IMR-90 (cell line): Measurements from ENCODE around the gene VIPR2.

Experiments
- BHLHE40 ChIP-seq: fragments of 150-350 bp; IDR thresholded peaks from 2 replicates; pipeline ENCODE4 v1.6.1; 2016; ENCODE audit warnings: mild to moderate bottlenecking, low read depth, low read length
- CEBPB ChIP-seq: IDR thresholded peaks from 2 replicates; pipeline ENCODE4 v1.6.1; 2012; ENCODE audit warnings: low read depth, low read length, improper control_type of control experiment
- FOS ChIP-seq: fragments of 150-350 bp; IDR thresholded peaks from 2 replicates; pipeline ENCODE4 v1.6.1; 2016; ENCODE audit warnings: low read depth, low read length
- MAZ ChIP-seq: IDR thresholded peaks from 2 replicates; pipeline ENCODE4 v1.6.1; 2012; ENCODE audit warnings: low read depth, mild to moderate bottlenecking, low read length, improper control_type of control experiment, moderate library complexity, borderline replicate concordance
- MXI1 ChIP-seq: IDR thresholded peaks from 2 replicates; pipeline ENCODE4 v1.6.1; 2012; ENCODE audit warnings: low read depth, mild to moderate bottlenecking, low read length, moderate library complexity, borderline replicate concordance
- NFE2L2 ChIP-seq: fragments of 150-350 bp; IDR thresholded peaks from 2 replicates; pipeline ENCODE4 v1.6.1; 2016; ENCODE audit warnings: low read depth, mild to moderate bottlenecking, low read length
- POLR2A ChIP-seq: IDR thresholded peaks from 2 replicates; pipeline ENCODE4 v1.6.1; 2012; ENCODE audit warnings: mild to moderate bottlenecking, low read depth, low read length
- RCOR1 ChIP-seq: IDR thresholded peaks from 2 replicates; pipeline ENCODE4 v1.6.1; 2012; ENCODE audit warnings: mild to moderate bottlenecking, low read length, improper control_type of control experiment; ENCODE audit not compliant: insufficient replicate concordance
- RFX5 ChIP-seq: IDR thresholded peaks from 2 replicates; pipeline ENCODE4 v1.8.0; 2012; ENCODE audit warnings: low read depth, mild to moderate bottlenecking, low read length, moderate library complexity
- SMC3 ChIP-seq: fragments of 150-350 bp; IDR thresholded peaks from 2 replicates; pipeline ENCODE4 v1.6.1; 2016; ENCODE audit warnings: low read depth, mild to moderate bottlenecking, antibody characterized with exemption, low read length, moderate library complexity
- TF ChIP-seq, protein P1 (sequence below): conservative IDR thresholded peaks from 2 replicates; pipeline ENCODE4 v1.5.1; 2012; ENCODE audit warnings: mild to moderate bottlenecking, low read depth, low read length, improper control_type of control experiment
- TF ChIP-seq, protein P2 (sequence below): fragments of 150-350 bp; IDR thresholded peaks from 2 replicates; pipeline ENCODE4 v1.6.1; 2017; ENCODE audit warnings: mild to moderate bottlenecking, antibody characterized with exemption, low read length, low read depth

DNA sequence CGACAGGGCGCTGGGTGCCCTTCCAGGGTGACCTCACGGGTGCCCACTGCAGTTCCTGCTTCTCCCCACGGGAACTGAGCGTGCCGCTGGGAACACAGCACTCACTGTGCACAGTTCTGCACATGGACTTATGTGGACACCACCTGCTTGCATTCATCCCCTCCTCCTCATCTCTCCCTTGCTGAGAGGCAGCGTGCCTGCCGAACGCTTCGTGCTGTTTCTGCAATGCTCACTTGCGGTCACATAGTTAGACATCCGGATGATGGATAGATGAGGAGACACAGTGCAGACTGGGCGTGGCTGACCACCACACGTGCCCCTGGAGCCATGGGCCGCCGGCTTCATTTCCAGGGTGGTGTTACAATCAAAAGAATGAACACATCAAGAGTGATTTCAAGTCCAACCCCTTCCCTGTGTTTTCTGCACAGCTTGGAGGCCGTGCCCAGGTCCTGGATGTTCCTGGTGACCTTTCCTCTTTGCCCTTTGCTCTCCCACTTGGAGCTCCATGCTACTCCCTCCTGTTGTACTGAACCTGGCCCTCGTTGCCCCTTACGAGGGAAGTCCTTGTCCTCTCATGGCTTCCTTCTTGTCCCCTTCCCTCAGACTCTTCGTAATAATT is 119.4 kb downstream of the VIPR2 start:
- TF ChIP-seq, protein P1, sequence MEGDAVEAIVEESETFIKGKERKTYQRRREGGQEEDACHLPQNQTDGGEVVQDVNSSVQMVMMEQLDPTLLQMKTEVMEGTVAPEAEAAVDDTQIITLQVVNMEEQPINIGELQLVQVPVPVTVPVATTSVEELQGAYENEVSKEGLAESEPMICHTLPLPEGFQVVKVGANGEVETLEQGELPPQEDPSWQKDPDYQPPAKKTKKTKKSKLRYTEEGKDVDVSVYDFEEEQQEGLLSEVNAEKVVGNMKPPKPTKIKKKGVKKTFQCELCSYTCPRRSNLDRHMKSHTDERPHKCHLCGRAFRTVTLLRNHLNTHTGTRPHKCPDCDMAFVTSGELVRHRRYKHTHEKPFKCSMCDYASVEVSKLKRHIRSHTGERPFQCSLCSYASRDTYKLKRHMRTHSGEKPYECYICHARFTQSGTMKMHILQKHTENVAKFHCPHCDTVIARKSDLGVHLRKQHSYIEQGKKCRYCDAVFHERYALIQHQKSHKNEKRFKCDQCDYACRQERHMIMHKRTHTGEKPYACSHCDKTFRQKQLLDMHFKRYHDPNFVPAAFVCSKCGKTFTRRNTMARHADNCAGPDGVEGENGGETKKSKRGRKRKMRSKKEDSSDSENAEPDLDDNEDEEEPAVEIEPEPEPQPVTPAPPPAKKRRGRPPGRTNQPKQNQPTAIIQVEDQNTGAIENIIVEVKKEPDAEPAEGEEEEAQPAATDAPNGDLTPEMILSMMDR, result no peak
- TF ChIP-seq POLR2A, result no peak
- TF ChIP-seq, protein P2, sequence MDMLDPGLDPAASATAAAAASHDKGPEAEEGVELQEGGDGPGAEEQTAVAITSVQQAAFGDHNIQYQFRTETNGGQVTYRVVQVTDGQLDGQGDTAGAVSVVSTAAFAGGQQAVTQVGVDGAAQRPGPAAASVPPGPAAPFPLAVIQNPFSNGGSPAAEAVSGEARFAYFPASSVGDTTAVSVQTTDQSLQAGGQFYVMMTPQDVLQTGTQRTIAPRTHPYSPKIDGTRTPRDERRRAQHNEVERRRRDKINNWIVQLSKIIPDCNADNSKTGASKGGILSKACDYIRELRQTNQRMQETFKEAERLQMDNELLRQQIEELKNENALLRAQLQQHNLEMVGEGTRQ, result no peak
- TF ChIP-seq BHLHE40, result no peak
- TF ChIP-seq MXI1, result no peak
- TF ChIP-seq MAZ, result no peak
- TF ChIP-seq FOS, result no peak
- TF ChIP-seq SMC3, result no peak
- no peak for TF ChIP-seq NFE2L2
- TF ChIP-seq RFX5, result no peak
- TF ChIP-seq CEBPB, result no peak
- no peak for TF ChIP-seq RCOR1
